Measurements from ENCODE around the gene SLC25A25. TPM values are rescaled to one million over a fixed set of nuclear protein-coding genes. Genes with fewer than 3 reads are reported as not detected.

SLC25A25 gene
- total and polyA plus RNA-seq, 9 of the 15 experiments (the other 6 are each of a cell fraction or from before 2014, with no cell fraction given), result 0.07 to 35.9 (median 23.2) TPM

- TF ChIP-seq, protein P1, sequence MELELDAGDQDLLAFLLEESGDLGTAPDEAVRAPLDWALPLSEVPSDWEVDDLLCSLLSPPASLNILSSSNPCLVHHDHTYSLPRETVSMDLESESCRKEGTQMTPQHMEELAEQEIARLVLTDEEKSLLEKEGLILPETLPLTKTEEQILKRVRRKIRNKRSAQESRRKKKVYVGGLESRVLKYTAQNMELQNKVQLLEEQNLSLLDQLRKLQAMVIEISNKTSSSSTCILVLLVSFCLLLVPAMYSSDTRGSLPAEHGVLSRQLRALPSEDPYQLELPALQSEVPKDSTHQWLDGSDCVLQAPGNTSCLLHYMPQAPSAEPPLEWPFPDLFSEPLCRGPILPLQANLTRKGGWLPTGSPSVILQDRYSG (tag; conservative IDR thresholded peaks at IDR 0.05; ENCODE audit: low read depth), result no peak
- TF ChIP-seq CHD4 (IDR thresholded peaks at IDR 0.05; ENCODE audit: insufficient read depth, insufficient replicate concordance, low read depth, low read length, poor library complexity, severe bottlenecking), result peak; percentile 77
- peak; percentile 59 for TF ChIP-seq POLR2G (IDR thresholded peaks at IDR 0.05; ENCODE audit: low read depth, low read length)
- peak; percentile 85 to 87 for TF ChIP-seq NRF1 (conservative IDR thresholded peaks at IDR 0.05 in 1 of 2, IDR thresholded peaks at IDR 0.05 in 1 of 2)
- peak; percentile 28; the same call in 1 of the 2 replicates for TF ChIP-seq BCOR (IDR thresholded peaks at IDR 0.05)
- peak; percentile 54 to 92; a peak in 3 of 4 replicates for TF ChIP-seq MAZ (CRISPR knock-in tag; conservative IDR thresholded peaks at IDR 0.05 in 1 of 2, IDR thresholded peaks at IDR 0.05 in 1 of 2)
- TF ChIP-seq CTCFL (IDR thresholded peaks at IDR 0.05; ENCODE audit: borderline replicate concordance, insufficient read depth, low read depth, low read length, poor library complexity, severe bottlenecking), result peak; percentile 77
These were observed 82.7 kb downstream of the SLC25A25 start (continued) for GRCh38 chr9:128150594-128151308.
